G401.6 (cell line): ENCODE data around the gene PLAAT4.
"Not testable (repeated sequence)": the region's sequence is repeated elsewhere in the genome, so short reads cannot be mapped to it uniquely, and the experiment has no call there.

ENCODE experiments used
- FAIRE-seq: peaks from 2 replicates; lab custom pipeline; 2012; peaks lifted over from hg19 to GRCh38; lab: Jason Lieb, UNC

PLAAT4 gene

GRCh38 chr11:63511048-63511748 is 25.4 kb upstream of the PLAAT4 start:
- FAIRE-seq = no peak

DNA sequence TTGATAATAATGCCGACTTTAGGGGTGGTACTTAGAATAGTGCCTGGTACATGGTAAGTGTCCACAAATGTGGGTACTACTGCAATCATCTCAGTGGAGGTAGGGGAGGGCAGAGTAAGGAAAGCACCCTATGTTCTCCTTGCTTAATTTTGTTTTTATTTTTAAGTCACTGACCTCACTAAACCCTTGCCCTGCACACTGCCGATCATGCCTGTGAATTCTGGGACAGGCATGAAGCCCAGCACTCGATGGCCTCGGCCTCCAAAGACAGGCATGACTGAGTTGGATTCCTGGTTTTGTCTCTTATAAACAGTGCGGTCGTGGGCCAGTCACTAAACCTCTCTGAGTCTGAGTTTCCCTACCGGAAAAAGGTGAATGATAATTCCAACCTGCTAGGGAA is 23.8 kb upstream of the PLAAT4 start:
- FAIRE-seq = no peak

GRCh38 chr11:63516109-63516508 is 20.5 kb upstream of the PLAAT4 start:
- FAIRE-seq = no peak

- no peak for FAIRE-seq
Observed at GRCh38 chr11:63517156-63517555, 19.5 kb upstream of the PLAAT4 start.

GRCh38 chr11:63518548-63518947 is 18.1 kb upstream of the PLAAT4 start:
- no peak for FAIRE-seq

- no peak for FAIRE-seq
Observed at GRCh38 chr11:63520606-63521170, 15.9 kb upstream of the PLAAT4 start.

- no peak for FAIRE-seq
Observed at GRCh38 chr11:63521896-63522295, 14.7 kb upstream of the PLAAT4 start.

DNA sequence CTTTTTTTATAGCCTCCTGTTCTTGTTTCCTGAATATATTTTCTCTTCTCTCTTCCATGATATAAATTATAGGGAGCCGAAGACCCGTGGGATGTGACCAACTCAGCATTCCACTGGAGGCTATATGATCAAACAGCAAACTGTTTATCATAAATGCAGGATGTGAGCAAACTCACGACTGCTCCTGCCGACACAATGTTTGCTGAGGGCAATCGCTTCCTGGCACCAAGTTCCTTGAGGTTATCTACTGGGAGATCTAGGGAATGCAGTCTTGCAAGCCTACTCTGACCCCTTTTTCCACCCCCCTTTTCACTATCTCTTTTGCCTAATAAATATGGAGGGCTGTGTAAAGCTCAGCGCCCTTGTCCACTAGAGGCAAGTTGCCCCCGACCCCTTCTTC is 13.5 kb upstream of the PLAAT4 start:
- FAIRE-seq = no peak

- no peak for FAIRE-seq
Observed at GRCh38 chr11:63527667-63528066, 8.9 kb upstream of the PLAAT4 start.

DNA sequence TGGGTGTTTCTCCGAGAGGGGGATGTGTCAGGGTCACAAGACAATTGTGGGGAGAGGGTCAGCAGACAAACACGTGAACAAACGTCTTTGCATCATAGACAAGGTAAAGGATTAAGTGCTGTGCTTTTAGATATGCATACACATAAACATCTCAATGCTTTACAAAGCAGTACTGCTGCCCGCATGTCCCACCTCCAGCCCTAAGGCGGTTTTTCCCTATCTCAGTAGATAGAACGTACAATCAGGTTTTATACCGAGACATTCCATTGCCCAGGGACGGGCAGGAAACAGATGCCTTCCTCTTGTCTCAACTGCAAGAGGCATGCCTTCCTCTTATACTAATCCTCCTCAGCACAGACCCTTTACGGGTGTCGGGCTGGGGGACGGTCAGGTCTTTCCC is 8.5 kb upstream of the PLAAT4 start:
- FAIRE-seq = not testable (repeated sequence)

DNA sequence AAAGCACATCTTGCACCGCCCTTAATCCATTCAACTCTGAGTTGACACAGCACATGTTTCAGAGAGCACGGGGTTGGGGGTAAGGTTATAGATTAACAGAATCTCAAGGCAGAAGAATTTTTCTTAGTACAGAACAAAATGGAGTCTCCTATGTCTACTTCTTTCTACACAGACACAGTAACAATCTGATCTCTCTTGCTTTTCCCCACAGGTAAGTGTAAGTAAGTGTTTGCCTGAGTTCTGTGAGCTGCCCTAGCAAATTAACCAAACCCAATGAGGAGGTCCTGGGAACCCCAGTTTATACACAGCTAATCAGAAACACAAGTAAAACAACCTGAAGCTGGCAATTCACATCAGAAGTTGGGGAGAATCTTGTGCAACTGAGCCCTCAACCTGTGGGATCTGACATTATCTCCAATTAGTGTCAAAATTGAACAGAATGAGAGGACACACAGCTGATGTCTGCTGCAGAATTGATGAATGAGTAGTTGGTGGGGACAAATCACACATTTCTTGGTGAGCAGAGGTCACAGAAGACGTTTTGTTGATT is 7.8 kb upstream of the PLAAT4 start:
- FAIRE-seq = not testable (repeated sequence)

GRCh38 chr11:63529373-63529772 is 7.2 kb upstream of the PLAAT4 start:
- not testable (repeated sequence) for FAIRE-seq

DNA sequence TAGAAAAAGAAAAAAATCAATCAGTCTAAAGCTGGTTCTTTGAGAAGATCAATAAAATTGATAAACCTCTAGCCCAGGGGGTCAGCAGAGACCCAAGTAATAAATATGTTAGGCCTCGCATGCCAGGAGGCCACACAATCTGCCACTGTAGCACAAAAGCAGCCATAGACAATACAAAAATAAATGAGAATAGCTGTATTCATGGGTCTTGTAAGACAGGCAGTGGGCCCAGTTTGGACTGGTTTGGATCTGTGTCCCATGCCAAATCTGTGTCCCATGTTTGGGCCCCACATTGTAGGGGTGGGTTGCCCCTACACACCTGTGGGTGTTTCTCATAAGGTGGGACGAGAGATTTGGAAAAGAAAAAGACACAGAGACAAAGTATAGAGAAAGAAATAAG is 6.6 kb upstream of the PLAAT4 start:
- no peak for FAIRE-seq

DNA sequence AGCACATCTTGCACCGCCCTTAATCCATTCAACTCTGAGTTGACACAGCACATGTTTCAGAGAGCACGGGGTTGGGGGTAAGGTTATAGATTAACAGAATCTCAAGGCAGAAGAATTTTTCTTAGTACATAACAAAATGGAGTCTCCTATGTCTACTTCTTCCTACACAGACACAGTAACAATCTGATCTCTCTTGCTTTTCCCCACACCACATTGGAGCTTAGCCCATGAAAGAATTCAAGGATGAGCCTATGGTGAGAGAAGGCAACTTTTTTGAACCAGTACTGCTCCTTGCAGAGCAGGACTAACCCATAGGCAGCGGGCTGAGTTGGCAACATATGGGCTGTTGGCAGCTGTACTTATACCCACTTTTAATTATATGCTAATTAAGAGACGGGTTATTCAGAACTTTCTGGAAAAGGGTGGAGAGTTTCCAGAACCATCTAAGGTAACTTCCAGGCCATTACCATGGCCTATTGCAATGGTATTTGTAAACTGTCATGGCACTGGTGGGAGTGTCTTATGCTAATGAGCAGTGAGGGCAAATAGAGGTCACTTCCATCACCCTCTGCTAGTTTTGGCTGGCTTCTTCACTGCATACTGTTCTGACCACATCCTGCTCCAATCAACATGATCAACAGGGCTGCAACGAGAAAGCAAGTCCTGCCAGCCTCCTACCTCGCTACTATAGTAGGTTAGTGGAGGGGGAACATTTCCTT is 5.4 kb upstream of the PLAAT4 start:
- not testable (repeated sequence) for FAIRE-seq

DNA sequence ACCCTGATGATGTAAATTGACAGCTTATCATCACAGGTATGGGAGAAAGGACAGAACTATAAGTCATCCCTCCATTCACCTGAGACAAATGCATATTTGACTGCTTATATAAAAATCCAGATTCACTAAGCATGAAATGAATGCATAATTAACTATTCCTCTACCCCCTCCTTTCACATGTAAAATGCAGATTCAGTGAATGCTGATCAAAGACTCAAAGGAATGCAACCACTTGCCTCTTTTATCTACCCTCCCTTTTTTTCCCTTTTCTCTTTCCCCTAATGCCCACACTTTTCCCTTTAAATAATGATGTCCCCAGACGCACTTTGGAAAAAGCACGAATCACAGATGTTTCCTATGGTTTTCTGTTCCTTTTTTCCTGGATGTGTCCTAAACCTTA is 4.5 kb upstream of the PLAAT4 start:
- FAIRE-seq = no peak

- FAIRE-seq = no peak
Observed at GRCh38 chr11:63532799-63533475, 3.7 kb upstream of the PLAAT4 start.

DNA sequence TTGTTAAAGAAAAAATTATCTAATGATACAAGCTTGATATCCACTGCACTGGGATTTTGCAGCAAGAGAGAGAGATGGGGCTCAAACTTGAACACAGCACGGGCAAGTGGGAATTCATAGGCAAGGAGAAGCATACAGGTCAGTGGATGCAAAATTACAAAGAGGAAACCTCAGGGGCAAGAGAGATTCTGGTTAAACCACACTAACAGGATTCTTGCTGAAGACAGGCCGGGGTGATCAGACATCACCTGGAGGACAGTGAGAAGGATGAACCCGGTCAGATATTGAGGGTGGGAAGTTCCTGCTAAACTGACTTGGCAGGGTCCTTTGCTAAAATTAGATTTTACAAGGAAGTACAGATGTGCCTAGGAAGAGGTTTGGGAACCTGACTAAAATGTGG is 2.5 kb upstream of the PLAAT4 start:
- FAIRE-seq = no peak

DNA sequence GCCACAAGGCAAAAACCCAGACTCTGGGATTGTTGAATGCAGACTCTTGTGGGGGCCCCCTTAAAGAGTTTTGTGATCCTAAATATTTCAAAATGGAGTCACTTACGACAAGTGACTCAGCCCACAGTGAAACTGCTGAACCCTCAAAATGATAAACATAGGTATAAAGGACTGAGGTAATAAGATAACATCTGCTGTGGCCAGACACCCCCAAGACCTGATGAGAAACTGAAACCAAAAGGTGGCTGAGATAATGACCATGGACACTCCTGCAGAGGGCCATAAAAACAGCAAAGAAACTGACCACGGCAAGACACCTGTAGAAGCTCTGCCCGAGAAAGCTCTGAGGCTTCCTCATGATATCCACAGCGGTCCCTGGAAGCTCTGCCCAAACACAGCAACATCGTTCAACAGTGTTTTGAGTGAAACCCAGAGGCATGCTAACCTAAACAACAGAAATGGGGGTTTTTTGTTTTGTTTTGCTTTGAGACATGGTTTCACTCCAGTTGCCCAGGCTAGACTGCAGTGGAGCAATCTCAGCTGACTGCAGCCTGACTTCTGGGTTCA is 1.6 kb upstream of the PLAAT4 start:
- FAIRE-seq = no peak

DNA sequence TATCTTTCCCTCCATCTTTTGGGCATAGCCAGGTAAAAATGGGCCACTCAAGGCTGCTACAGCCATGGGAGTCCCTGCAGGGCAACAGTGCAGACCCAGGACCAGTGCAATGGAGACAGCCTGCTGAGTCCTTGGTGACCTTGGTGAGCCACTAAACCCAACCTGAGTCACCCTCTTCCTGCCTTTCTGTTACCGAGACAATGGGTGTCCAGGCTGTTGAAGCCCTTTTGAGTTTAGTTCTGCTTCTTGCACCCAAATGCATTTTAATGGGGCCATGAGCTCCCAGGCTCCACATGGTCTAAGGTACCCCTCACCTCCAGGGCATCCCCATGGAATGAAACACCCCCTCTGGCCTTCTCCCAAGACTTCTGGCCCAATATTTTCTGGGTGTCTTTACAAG is 874 bp upstream of the PLAAT4 start:
- FAIRE-seq = no peak

- FAIRE-seq = no peak
Observed at GRCh38 chr11:63537293-63538101, 889 bp downstream of the PLAAT4 start.

DNA sequence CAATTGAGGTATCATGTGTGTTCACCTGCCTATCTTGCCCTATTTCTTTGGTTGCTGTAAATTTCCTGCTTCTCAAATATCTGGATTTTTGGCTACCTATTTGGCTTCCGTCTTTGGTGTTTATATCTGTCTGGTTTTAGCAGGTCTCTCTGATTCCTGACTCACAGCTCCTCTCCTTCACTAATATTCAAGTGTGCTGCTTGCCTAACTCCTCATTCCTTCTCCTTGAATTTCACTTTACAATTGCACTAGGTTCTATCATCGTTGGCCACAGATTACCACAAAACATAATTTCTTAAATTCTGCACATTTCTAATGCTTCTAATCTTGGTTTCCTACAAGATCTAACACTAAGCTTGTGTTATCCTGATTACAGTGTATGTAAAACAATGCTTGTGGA is 5.9 kb downstream of the PLAAT4 start:
- FAIRE-seq = not testable (repeated sequence)

DNA sequence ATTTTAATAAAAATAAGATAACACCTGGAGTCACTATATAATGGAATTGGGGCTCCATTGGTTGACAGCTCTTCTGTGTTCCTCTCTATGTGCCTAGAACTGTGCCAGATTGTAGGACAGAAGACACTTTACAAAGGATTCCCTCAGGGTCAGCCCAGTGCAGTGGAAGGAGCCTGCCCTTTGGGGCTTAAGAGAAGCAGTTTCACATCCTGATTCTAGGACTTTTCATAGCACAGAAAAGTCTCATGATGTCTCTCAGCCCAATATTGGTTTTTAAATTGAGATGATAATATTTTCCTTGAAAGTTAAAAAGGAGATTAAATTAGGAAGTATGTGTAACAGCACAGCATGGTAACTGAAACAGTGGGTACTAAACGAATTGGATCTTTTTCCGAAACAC is 7.1 kb downstream of the PLAAT4 start:
- no peak for FAIRE-seq
